Testis (tissue), 3 donors: Measurements from ENCODE around the gene ARRDC3. TPM values are rescaled to one million over a fixed set of nuclear protein-coding genes. Genes with fewer than 3 reads are reported as not detected.
"Not testable (repeated sequence)": the region's sequence is repeated elsewhere in the genome, so short reads cannot be mapped to it uniquely, and the experiment has no call there.

Experiments used
- DNase-seq: peaks from one replicate; pipeline ENCODE4 v3.0.0-alpha.2; 2019
- H3K27ac ChIP-seq, 2 donors: fragments of 200-600 bp; sonication (generic); one replicate each; pipeline ENCODE4 v1.5.1; 2019
- H3K27me3 ChIP-seq: fragments of 200-600 bp; sonication (generic); one replicate; pipeline ENCODE4 v1.5.1; 2019
- H3K36me3 ChIP-seq: fragments of 200-600 bp; sonication (generic); one replicate; pipeline ENCODE4 v1.5.1; 2017; ENCODE audit warnings: low read depth; ENCODE audit errors: missing control alignments
- H3K4me1 ChIP-seq: fragments of 200-600 bp; sonication (generic); one replicate; pipeline ENCODE4 v1.5.1; 2019
- H3K4me3 ChIP-seq, 2 donors: fragments of 200-600 bp; sonication (generic); one replicate each; pipeline ENCODE4 v1.5.1; 2017 to 2019
- H3K9me3 ChIP-seq: fragments of 200-600 bp; sonication (generic); one replicate; pipeline ENCODE4 v1.5.1; 2017
- CTCF ChIP-seq, 3 experiments: fragments of 450-650 bp in 2 of 3; fragments of 200-600 bp in 1 of 3; sonication (generic) in 1 of 3; IDR thresholded peaks; one replicate each; pipeline ENCODE4 v1.5.1; 2016 to 2019; ENCODE audit warnings: antibody characterized with exemption in 3 of 3, mild to moderate bottlenecking in 2 of 3, moderate library complexity in 1 of 3
- POLR2A ChIP-seq: fragments of 450-650 bp; IDR thresholded peaks from one replicate; pipeline ENCODE4 v1.6.1; 2017; ENCODE audit warnings: antibody characterized with exemption, mild to moderate bottlenecking, moderate library complexity
- WGBS, 2 donors: methylation state at CpG; one replicate each; pipeline ENCODE4 v1.1.5; 2018; 5-methylcytosine and 5-hydroxymethylcytosine counted together
- intact Hi-C: fragments of 100-400 bp; cut with DNase I; formaldehyde crosslinking; loops from one replicate; pipeline ENCODE4 v1.15.1; 2023; ENCODE audit warnings: low total_unique reads
- polyA plus RNA-seq: library from polyadenylated mRNA; stranded (reverse); fragments of 350-450 nt; fragmentation: Illumina TruSeq; extraction: RNeasy Lipid Tissue Mini Kit (QIAGEN cat#74804); gene quantifications from one replicate; pipeline ENCODE4 v1.2.3, GENCODE V29; 2014; ENCODE audit warnings: low read depth, low replicate concordance; ENCODE audit not compliant: insufficient read depth
- total RNA-seq, 2 donors: library from RNA; depleted of rRNA; stranded (reverse); fragments of >200 nt; gene quantifications; one replicate each; pipeline ENCODE4 v1.2.3, GENCODE V29; 2016

The ARRDC3 gene
- total and polyA plus RNA-seq, 3 donors from 2014 or later: 30.5 to 53.4 (median 47.6) TPM

- TF ChIP-seq POLR2A: no peak
- TF ChIP-seq CTCF (IDR thresholded peaks at IDR 0.05): no peak
- 74 to 82% methylated on average over 2 of the region's 2 CpGs for WGBS, 2 donors
- Histone ChIP-seq H3K27me3 (no peaks in the 10 kb centered on the region), H3K36me3 (no peaks in the 10 kb centered on the region), H3K9me3 (no peaks in the 10 kb centered on the region), H3K27ac (no peak overlapping the region), H3K4me1 (no peaks in the 10 kb centered on the region), H3K4me3 (no peak overlapping the region)
- intact Hi-C loops: no loop called here
- DNase-seq: no peak
These were observed 25.3 kb downstream of the ARRDC3 start for GRCh38 chr5:91357806-91358205.

DNA sequence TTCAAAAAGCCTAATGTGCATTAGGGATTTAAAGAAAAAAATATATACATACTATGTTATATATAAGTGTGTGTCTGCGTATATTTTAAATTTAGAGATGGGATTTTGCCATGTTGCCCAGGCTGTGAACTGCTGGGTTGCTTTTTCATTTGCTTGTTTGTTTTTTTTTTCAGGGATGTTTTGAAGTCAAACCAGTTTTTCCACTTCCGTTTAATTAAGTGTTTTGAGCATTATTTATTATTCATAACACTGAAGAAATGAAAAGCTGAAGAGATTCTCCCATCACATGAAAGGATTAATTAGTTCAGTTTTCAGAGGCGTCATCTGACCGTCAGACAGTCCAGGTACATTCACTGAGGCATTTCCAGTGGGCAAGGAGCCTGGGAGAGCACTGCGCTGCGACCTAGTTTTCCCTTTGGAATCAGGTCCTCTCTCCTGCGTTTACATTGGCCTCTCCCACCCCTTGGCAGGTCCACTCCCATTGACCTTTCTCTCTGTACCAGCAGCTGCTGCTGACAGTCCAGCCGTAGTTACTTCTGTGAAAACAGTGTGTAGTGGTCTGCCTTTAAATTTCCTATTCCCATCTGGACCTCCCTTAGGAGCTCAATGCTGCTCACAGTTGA lies 26.0 kb downstream of the ARRDC3 start:
- intact Hi-C loops: no loop called here
- Histone ChIP-seq H3K27ac (no peak overlapping the region), H3K4me3 (no peak overlapping the region), H3K27me3 (no peaks in the 10 kb centered on the region), H3K4me1 (no peaks in the 10 kb centered on the region), H3K36me3 (no peaks in the 10 kb centered on the region), H3K9me3 (no peaks in the 10 kb centered on the region)
- WGBS, 2 donors: 58 to 76% methylated on average over 8 of the region's 8 CpGs
- no peak for TF ChIP-seq POLR2A
- no peak for TF ChIP-seq CTCF (IDR thresholded peaks at IDR 0.05)
- no peak for DNase-seq

DNA sequence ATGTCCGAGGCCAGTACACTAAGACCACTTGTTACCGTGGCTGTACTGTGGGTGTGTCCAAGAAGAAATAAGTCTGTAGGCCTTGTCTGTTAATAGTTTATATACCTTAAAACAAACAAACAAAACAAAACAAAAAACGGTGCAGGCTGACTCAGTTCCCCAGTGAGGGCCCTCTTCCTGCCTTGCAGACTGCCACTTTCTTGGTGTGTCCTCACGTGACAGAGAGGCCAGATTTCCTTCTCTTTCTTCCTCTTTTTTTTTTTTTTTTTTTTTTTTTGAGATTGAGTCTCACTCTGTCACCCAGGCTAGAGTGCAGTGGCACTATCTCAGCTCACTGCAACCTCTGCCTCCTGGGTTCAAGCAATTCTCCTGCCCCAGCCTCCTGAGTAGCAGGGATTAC lies 28.2 kb downstream of the ARRDC3 start:
- DNase-seq, H3K27ac ChIP-seq, H3K36me3 ChIP-seq, H3K4me3 ChIP-seq, H3K4me1 ChIP-seq, H3K27me3 ChIP-seq, H3K9me3 ChIP-seq, intact Hi-C loops: not testable (repeated sequence)
- WGBS, 2 donors: 88 to 91% methylated on average over 4 of the region's 4 CpGs

DNA sequence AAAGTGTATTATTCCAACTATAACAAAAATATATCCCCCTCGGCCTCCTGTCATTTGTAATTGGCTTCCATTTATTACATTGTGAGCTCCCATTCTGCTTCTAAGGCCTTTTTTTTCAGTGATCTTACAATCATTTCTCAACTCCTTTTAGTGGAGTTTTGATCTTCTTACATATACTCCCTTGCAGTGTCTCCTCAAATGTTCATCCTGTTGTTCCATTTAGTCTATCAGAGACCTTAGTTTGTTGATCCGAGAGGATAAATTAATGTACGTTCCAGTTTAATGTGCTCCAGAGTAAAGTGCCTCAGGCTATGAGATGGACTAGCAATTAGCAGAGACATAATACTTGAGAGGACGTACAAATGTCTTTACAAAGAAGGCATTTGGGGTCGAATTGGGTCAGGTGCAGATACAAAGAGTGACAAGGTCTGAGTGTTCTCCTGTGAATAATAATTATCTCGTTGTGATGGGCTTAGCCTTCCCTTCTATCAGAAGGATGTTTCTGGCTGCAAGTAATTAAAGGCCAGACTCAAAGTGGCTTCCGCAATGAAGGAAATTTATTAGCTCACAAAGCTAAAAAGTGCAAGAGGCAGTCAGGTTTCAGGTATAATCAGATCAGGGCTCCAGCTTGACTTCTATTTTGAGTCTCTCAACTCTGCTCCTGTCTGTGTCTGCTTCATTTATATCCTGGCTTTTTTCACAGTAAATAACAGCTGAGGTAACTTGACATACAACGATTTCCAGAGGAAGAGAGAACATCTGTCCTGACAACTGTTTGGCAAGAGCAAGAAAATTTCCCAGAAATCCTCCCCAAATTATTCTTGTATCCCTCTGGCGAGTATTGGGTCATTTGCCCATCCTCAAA lies 30.1 kb downstream of the ARRDC3 start:
- Histone ChIP-seq H3K27me3 (no peaks in the 10 kb centered on the region), H3K9me3 (no peaks in the 10 kb centered on the region), H3K27ac (no peak overlapping the region), H3K4me3 (no peak overlapping the region), H3K4me1 (no peaks in the 10 kb centered on the region), H3K36me3 (no peaks in the 10 kb centered on the region)
- intact Hi-C loops: no loop called here
- no peak for DNase-seq
- WGBS, 2 donors: 84 to 85% methylated on average over 9 of the region's 9 CpGs
- no peak for TF ChIP-seq CTCF (IDR thresholded peaks at IDR 0.05)
- TF ChIP-seq POLR2A: no peak

DNA sequence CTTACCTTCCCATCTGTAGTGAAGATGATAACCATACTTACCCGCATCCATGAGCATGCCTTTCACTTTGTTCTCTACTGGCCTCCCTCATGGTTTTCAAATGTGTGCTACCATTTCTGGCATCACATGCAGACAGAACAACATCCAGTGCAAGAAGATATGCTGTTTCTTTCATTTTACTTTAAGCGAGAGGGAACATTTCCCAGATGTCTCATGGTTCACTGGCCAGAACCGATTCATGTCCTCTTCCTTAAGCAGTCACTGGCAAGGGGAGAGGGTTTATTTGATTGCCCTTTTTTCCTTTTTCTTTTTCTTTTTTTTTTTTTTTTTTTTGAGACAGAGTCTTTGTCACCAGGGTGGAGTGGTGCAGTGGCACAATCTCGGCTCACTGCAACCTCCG lies 37.7 kb downstream of the ARRDC3 start:
- DNase-seq: no peak
- no peaks in the 10 kb centered on the region for H3K27me3 ChIP-seq
- intact Hi-C loops: no loop called here
- 71 to 90% methylated on average over 5 of the region's 5 CpGs for WGBS, 2 donors
- H3K4me3 ChIP-seq: no peak overlapping the region
- no peaks in the 10 kb centered on the region for H3K9me3 ChIP-seq
- TF ChIP-seq POLR2A (no peak), CTCF (IDR thresholded peaks at IDR 0.05) (no peak)
- H3K36me3 ChIP-seq: no peaks in the 10 kb centered on the region
- no peaks in the 10 kb centered on the region for H3K4me1 ChIP-seq
- H3K27ac ChIP-seq: no peak overlapping the region

DNA sequence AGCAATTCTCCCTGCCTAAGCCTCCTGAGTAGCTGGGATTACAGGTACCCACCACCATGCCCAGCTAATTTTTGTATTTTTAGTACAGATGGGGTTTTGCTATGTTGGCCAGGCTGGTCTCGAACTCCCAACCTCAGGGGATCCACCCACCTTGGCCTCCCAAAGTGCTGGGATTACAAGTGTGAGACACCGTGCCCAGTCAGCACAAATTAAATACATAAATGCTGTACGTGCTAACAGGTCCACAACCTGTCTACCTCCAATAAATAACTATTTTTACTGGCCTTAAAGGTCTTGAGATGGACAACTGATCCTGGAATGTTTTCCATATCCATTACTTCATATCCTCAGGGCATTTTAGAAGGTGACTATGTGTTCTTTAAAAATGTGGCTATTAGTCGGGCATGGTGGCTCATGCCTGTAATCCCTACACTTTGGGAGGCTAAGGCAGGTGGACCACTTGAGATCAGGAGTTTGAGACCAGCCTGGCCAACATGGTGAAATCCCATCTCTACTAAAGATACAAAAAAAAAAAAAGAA lies 38.4 kb downstream of the ARRDC3 start:
- DNase-seq, H3K4me3 ChIP-seq, H3K9me3 ChIP-seq, H3K36me3 ChIP-seq, intact Hi-C loops, H3K4me1 ChIP-seq, H3K27me3 ChIP-seq, H3K27ac ChIP-seq: not testable (repeated sequence)
- 94 to 98% methylated on average over 4 of the region's 4 CpGs for WGBS, 2 donors
